Neural progenitor cell (in vitro differentiated cells): ENCODE measurements around the gene UBIAD1. TPM values are rescaled to one million over a fixed set of nuclear protein-coding genes. Genes with fewer than 3 reads are reported as not detected.
A peak's percentile ranks its signal among the peaks of the same experiment; 100 is the strongest.

ENCODE experiments used
- DNase-seq: peaks from one replicate; pipeline ENCODE4 v3.0.0-alpha.2; 2016; ENCODE audit warnings: low spot score
- H2AFZ ChIP-seq: fragments of 200-600 bp; sonication (generic); replicated peaks from 2 replicates; pipeline ENCODE4 v1.6.1; 2016; ENCODE audit warnings: antibody characterized with exemption
- H3F3A ChIP-seq: fragments of 200-600 bp; sonication (generic); 2 replicates; pipeline ENCODE4 v1.6.1; 2016; ENCODE audit warnings: antibody characterized with exemption, low read depth
- H3K27ac ChIP-seq: fragments of 200-600 bp; sonication (generic); 2 replicates; pipeline ENCODE4 v1.5.1; 2016; ENCODE audit warnings: mild to moderate bottlenecking
- H3K27me3 ChIP-seq: fragments of 200-600 bp; sonication (generic); 2 replicates; pipeline ENCODE4 v1.6.1; 2016; ENCODE audit warnings: mild to moderate bottlenecking, moderate library complexity
- H3K36me3 ChIP-seq: fragments of 200-600 bp; sonication (generic); 2 replicates; pipeline ENCODE4 v1.5.1; 2016
- H3K4me1 ChIP-seq: fragments of 200-600 bp; sonication (generic); 2 replicates; pipeline ENCODE4 v1.6.1; 2016; ENCODE audit warnings: mixed run types
- H3K4me2 ChIP-seq: fragments of 200-600 bp; sonication (generic); 2 replicates; pipeline ENCODE4 v1.6.1; 2016
- H3K4me3 ChIP-seq: fragments of 200-600 bp; sonication (generic); 2 replicates; pipeline ENCODE4 v1.5.1; 2016
- H3K79me2 ChIP-seq: fragments of 200-600 bp; sonication (generic); 2 replicates; pipeline ENCODE4 v1.6.1; 2016; ENCODE audit warnings: low read depth
- H3K9ac ChIP-seq: fragments of 200-600 bp; sonication (generic); 2 replicates; pipeline ENCODE4 v1.6.1; 2016
- H3K9me3 ChIP-seq: fragments of 200-600 bp; sonication (generic); 2 replicates; pipeline ENCODE4 v1.5.1; 2016; ENCODE audit warnings: low read depth
- H4K20me1 ChIP-seq: fragments of 200-600 bp; sonication (generic); 2 replicates; pipeline ENCODE4 v1.6.1; 2016; ENCODE audit warnings: low read depth
- H3K27ac Mint-ChIP-seq: 3 replicates; pipeline ENCODE4 v1.8.0; 2021; ENCODE audit warnings: mixed read lengths
- H3K27me3 Mint-ChIP-seq: 2 replicates; pipeline ENCODE4 v1.8.0; 2022; ENCODE audit warnings: low read depth, mild to moderate bottlenecking, inconsistent platforms, moderate library complexity, mixed read lengths; ENCODE audit not compliant: insufficient read depth
- H3K36me3 Mint-ChIP-seq: 3 replicates; pipeline ENCODE4 v1.8.0; 2021; ENCODE audit warnings: mixed read lengths
- H3K4me1 Mint-ChIP-seq: 3 replicates; pipeline ENCODE4 v1.8.0; 2021; ENCODE audit warnings: mixed read lengths
- H3K4me3 Mint-ChIP-seq: 3 replicates; pipeline ENCODE4 v1.8.0; 2021; ENCODE audit warnings: mild to moderate bottlenecking, moderate library complexity, mixed read lengths
- H3K9me3 Mint-ChIP-seq: 3 replicates; pipeline ENCODE4 v1.8.0; 2020; ENCODE audit warnings: mixed read lengths
- CTCF ChIP-seq: fragments of 200-600 bp; sonication (generic); IDR thresholded peaks from 2 replicates; pipeline ENCODE4 v1.5.1; 2017; ENCODE audit warnings: antibody characterized with exemption, mild to moderate bottlenecking
- EZH2 ChIP-seq: fragments of 200-600 bp; sonication (generic); IDR thresholded peaks from 2 replicates; pipeline ENCODE4 v1.6.1; 2017; ENCODE audit warnings: antibody characterized with exemption, mild to moderate bottlenecking, moderate library complexity
- small RNA-seq: library from RNA; depleted of rRNA; stranded (forward); fragments of <200 nt; gene quantifications from one replicate; pipeline ENCODE3, GENCODE V24; 2015
- total RNA-seq: library from RNA; depleted of rRNA; stranded (reverse); fragments of >200 nt; gene quantifications from 2 replicates; pipeline ENCODE4 v1.2.3, GENCODE V29; 2015; ENCODE audit warnings: low replicate concordance

UBIAD1 gene
- total RNA-seq, 1 donor from 2014 or later: 11.0 TPM

- Histone ChIP-seq H3K4me2 (no peak overlapping the region), H3K27ac (no peak overlapping the region), H4K20me1 (no peaks in the 10 kb centered on the region), H2AFZ (no peak overlapping the region), H3K9me3 (no peaks in the 10 kb centered on the region), H3K79me2 (no peaks in the 10 kb centered on the region), H3K4me3 (no peak overlapping the region), H3K9ac (no peak overlapping the region), H3K27me3 (no peaks in the 10 kb centered on the region), H3K4me1 (peaks cover 13% of the 10 kb centered on the region), H3K36me3 (no peaks in the 10 kb centered on the region), H3F3A (peaks cover 42% of the 10 kb centered on the region)
- Mint-ChIP-seq H3K36me3 (peaks cover 2% of the 10 kb centered on the region), H3K4me3 (peak overlapping the region; percentile 73), H3K4me1 (peaks cover 71% of the 10 kb centered on the region), H3K9me3 (no peaks in the 10 kb centered on the region), H3K27ac (no peak overlapping the region), H3K27me3 (peaks cover 9% of the 10 kb centered on the region)
- TF ChIP-seq CTCF (peak; percentile 96), EZH2 (no peak)
- DNase-seq: peak; percentile 81
Observed at GRCh38 chr1:11337580-11338073, 64.6 kb downstream of the UBIAD1 start.

Small RNAs within 50 kb of the gene (small RNA-seq; reads per million reads assigned to genes)
- gene RNU6-291P (not detected), gene RPL39P6 (not detected)

Other genes with a start within 250 kb of the UBIAD1 start
- gene MASP2, start 226.0 kb upstream of the UBIAD1 start, total RNA-seq: 0.09 TPM in 1 of 2 replicates, not detected in the other
- 15.7 and 33.2 TPM in 2 replicates for gene SRM, start 213.2 kb upstream of the UBIAD1 start, total RNA-seq
- gene EXOSC10, start 173.3 kb upstream of the UBIAD1 start, total RNA-seq: 91.7 and 102 TPM in 2 replicates
- not detected in 2 replicates for gene ANGPTL7, start 83.8 kb upstream of the UBIAD1 start, total RNA-seq
- gene MTOR, start 10.6 kb upstream of the UBIAD1 start, total RNA-seq: 55.8 and 69.1 TPM in 2 replicates
- gene DISP3, start 206.0 kb downstream of the UBIAD1 start, total RNA-seq: 2.0 and 3.4 TPM in 2 replicates